ENCODE measurements around the gene FFAR1. TPM values are rescaled to one million over a fixed set of nuclear protein-coding genes. Genes with fewer than 3 reads are reported as not detected.

FFAR1 gene
- total and polyA plus RNA-seq, 2 donors (not counting 3 experiments of a cell fraction or from before 2014, with no cell fraction given) = not detected

- Histone ChIP-seq H3K79me2 (ENCODE audit: control insufficient read depth, insufficient read depth, low read length) (no peaks in the 10 kb centered on the region), H4K20me1 (replicated peaks; ENCODE audit: control insufficient read depth, extremely low read depth, insufficient read depth, low read length) (no peaks in the 10 kb centered on the region), H3K9ac (replicated peaks; ENCODE audit: extremely low read depth, insufficient read depth, low read length) (no peak overlapping the region), H3K4me2 (ENCODE audit: insufficient read depth, low read length) (no peak overlapping the region), H3K27ac (ENCODE audit: insufficient read depth, low read depth, low read length) (no peak overlapping the region), H2AFZ (ENCODE audit: low read depth, low read length) (no peak overlapping the region), H3K36me3 (ENCODE audit: control insufficient read depth in 2 of 2, extremely low read depth in 1 of 2, insufficient read depth in 2 of 2, low read length in 2 of 2) (no peaks in the 10 kb centered on the region), H3K9me1 (replicated peaks; ENCODE audit: control insufficient read depth, extremely low read depth, insufficient read depth, low read length) (no peaks in the 10 kb centered on the region), H3K27me3 (ENCODE audit: control insufficient read depth in 2 of 2, insufficient read depth in 2 of 2, low read length in 2 of 2) (no peaks in the 10 kb centered on the region), H3K9me3 (replicated peaks; ENCODE audit: control insufficient read depth, insufficient read depth, low read length) (no peaks in the 10 kb centered on the region), H3K4me1 (ENCODE audit: control insufficient read depth, extremely low read depth, insufficient read depth, low read length) (no peaks in the 10 kb centered on the region), H3K4me3 (replicated peaks in 1 of 3; ENCODE audit: insufficient read depth in 1 of 3, low read depth in 1 of 3, low read length in 3 of 3) (no peak overlapping the region)
- dilution Hi-C loops (cut with MboI; ENCODE audit: extremely low pct_ligation_motif_present, low sequenced_read_pairs) (no loop called here), intact Hi-C loops (cut with micrococcal nuclease) (no loop called here)
- no peak for DNase-seq (ENCODE audit: low read depth, low spot score)
- BruUV-seq (replicated peaks) = no TSS peak
- CTCF ChIA-PET = no interaction called here
- TF ChIP-seq EZH2 (IDR thresholded peaks at IDR 0.05; ENCODE audit: borderline replicate concordance, low read depth, low read length, severe bottlenecking) (no peak), MYC (IDR thresholded peaks at IDR 0.05; ENCODE audit: low read depth, low read length) (no peak), GATA2 (IDR thresholded peaks at IDR 0.05; ENCODE audit: insufficient read depth, insufficient read length, low read depth, low read length) (no peak), JUN (IDR thresholded peaks at IDR 0.05; ENCODE audit: borderline replicate concordance, insufficient read depth, insufficient read length, low read depth) (no peak), POLR2AphosphoS5 (IDR thresholded peaks at IDR 0.05; ENCODE audit: insufficient read depth, low read depth, low read length) (no peak), POLR2A (IDR thresholded peaks at IDR 0.05; ENCODE audit: low read depth, low read length) (no peak), FOS (IDR thresholded peaks at IDR 0.05; ENCODE audit: borderline replicate concordance, insufficient read depth, low read length) (no peak)
- TF ChIP-seq, protein P1, sequence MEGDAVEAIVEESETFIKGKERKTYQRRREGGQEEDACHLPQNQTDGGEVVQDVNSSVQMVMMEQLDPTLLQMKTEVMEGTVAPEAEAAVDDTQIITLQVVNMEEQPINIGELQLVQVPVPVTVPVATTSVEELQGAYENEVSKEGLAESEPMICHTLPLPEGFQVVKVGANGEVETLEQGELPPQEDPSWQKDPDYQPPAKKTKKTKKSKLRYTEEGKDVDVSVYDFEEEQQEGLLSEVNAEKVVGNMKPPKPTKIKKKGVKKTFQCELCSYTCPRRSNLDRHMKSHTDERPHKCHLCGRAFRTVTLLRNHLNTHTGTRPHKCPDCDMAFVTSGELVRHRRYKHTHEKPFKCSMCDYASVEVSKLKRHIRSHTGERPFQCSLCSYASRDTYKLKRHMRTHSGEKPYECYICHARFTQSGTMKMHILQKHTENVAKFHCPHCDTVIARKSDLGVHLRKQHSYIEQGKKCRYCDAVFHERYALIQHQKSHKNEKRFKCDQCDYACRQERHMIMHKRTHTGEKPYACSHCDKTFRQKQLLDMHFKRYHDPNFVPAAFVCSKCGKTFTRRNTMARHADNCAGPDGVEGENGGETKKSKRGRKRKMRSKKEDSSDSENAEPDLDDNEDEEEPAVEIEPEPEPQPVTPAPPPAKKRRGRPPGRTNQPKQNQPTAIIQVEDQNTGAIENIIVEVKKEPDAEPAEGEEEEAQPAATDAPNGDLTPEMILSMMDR (IDR thresholded peaks at IDR 0.05; ENCODE audit: extremely low read depth in 1 of 2, insufficient read depth in 1 of 2, low read depth in 1 of 2, low read length in 2 of 2) = no peak
- TF ChIP-seq, protein P2, sequence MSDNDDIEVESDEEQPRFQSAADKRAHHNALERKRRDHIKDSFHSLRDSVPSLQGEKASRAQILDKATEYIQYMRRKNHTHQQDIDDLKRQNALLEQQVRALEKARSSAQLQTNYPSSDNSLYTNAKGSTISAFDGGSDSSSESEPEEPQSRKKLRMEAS (IDR thresholded peaks at IDR 0.05; ENCODE audit: insufficient read depth, insufficient read length) = no peak
- POLR2A ChIA-PET = no interaction called here
- FAIRE-seq = no peak
Observed at GRCh38 chr19:35381926-35382325, 34.2 kb downstream of the FFAR1 start.
